Fibroblast of pulmonary artery (primary cell): Measurements from ENCODE around the gene BACH1.

Experiments used
- DNase-seq: peaks from one replicate; pipeline ENCODE4 v3.0.0-alpha.2; 2010; ENCODE audit warnings: low read depth
- H3K4me3 ChIP-seq: replicated peaks from 2 replicates; pipeline ENCODE4 v1.5.1; 2011; ENCODE audit warnings: low read depth, mild to moderate bottlenecking, control low read depth, low read length, moderate library complexity
- CTCF ChIP-seq: IDR thresholded peaks from 2 replicates; pipeline ENCODE4 v1.5.1; 2011; ENCODE audit warnings: mild to moderate bottlenecking, control low read depth, low read length, inconsistent platforms; ENCODE audit errors: missing control alignments

The BACH1 gene

DNA sequence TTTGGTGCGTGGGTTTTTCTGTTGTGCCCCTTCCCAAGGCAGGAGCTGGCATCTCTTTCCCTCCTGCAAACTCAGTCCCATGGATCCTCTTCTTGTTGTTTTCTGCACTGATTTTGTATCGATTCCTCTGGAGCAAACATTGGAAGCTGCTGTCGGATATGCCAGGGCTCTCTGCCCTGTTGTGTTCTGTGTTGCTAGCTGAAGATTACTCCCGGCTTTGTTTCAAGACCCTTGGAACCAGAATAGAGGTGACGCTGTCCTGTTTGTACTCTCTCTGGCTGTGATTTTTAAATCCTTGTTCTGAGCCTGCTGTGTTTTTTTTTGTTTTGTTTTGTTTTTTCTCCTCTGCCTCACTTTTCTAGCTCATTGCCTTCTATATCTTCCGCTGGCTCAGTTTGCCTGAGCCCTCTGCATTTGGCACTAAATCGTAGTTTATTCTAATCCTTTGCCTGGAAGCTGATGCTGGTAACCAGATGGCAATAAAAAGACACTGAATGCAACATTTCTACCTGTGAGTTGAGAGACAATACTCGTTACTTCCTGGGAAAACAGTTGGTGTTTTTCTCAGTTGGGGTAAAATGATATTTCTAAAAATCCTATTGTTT lies 67.0 kb downstream of the BACH1 start:
- no peak for DNase-seq
- TF ChIP-seq CTCF, result no peak
- H3K4me3 ChIP-seq, result no peak overlapping the region

DNA sequence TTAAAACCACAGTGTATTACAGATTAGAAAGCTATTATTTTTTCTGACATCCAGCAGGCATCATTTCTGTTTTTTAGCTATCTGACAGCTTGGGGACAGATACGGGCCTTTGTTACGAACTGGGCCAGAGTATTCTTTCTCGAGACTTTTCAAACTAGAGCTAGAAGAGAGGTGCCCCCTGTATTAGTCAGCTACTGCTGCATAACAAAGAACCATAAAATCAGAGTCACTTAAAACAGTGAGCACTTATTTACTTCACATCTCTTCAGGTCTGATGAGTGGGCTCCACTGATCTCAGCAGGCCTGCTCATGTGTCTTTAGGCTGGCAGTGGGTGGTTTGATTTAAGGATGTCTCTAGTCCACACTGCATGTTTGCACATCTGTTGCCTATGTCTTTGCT lies 67.8 kb downstream of the BACH1 start:
- DNase-seq, result no peak
- TF ChIP-seq CTCF, result no peak
- no peak overlapping the region for H3K4me3 ChIP-seq

DNA sequence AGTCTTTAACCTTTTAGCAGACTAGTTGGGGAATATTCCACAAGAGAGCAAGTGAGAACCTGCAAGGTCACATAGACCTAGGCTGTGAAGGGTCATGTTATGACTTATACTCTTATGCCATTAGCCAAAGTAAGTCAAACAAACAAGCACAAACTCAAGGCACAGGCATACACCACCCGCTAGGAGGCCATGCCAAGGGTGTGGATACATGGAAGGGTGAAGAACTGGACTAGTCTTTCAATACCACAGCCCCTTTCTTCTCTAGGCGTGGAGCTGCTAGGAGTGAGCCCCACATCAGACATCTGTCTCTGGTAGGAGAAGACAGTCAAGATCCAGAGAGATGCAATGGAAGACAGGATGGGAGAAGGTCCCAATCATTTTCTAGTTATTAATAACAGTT lies 68.6 kb downstream of the BACH1 start:
- no peak overlapping the region for H3K4me3 ChIP-seq
- no peak for DNase-seq
- TF ChIP-seq CTCF, result no peak

DNA sequence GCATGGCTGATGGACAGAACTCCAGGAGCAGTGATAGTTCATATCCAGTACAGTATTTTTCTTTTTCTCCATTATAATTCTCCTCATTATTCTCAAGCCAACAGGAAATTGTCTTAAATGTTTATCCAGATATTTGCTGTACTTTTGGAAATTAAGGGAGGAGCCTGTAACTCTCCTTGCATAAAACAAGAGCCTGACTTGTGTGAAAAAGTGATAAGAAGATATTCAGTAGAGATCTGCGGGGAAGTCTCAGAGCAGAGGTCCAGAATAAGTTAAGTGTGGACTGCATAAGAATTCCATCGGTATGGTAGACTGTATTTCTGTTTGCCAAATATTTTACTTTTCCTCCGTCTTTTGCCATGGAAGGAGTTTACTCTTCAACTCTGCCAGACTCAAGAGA lies 70.2 kb downstream of the BACH1 start:
- TF ChIP-seq CTCF, result no peak
- H3K4me3 ChIP-seq, result no peak overlapping the region
- no peak for DNase-seq

DNA sequence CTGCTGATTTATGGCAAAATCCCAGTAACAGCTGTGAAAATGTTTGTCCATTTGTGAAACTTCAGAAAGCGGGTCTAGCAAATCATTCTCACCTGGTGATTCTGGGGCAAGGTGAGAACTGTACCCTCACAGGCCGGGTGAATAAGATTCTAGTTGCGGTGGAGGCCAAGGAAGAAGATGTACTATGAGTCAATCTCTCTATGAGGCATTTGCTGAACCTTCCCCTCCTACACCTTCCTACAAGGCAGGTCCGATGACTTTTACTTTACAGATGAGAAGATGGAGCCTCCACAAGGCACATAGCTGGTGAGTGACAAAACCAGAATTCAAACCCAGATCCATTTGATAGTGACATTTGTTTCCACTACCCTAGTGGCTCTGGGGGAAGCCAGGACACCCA lies 72.7 kb downstream of the BACH1 start:
- DNase-seq, result no peak
- no peak overlapping the region for H3K4me3 ChIP-seq
- no peak for TF ChIP-seq CTCF

GRCh38 chr21:29372063-29372802 lies 73.5 kb downstream of the BACH1 start:
- no peak overlapping the region for H3K4me3 ChIP-seq
- peak; percentile 62 for TF ChIP-seq CTCF
- DNase-seq, result peak; percentile 90

DNA sequence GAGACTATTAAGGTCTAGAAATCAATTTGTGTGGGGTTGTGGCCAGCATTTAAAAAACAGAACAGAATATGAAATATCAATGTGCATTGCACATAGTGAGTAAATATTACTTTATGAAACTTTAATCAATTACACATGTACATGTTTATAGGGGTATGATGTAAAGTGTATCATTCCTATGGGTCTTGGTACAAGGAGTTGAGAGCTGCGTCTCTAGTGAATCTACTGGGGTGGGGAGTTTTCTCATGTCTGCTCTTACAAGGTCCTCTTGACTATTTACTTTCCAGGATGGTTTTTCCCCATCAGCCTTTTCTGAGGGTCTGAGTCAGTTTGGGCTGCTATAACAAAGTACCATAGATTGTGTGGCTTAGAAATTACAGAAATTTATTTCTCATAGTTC lies 75.8 kb downstream of the BACH1 start:
- TF ChIP-seq CTCF, result no peak
- DNase-seq, result no peak
- H3K4me3 ChIP-seq, result no peak overlapping the region
